Gastroesophageal sphincter (tissue), 4 donors: Measurements from ENCODE around the gene PIP4K2B. TPM values are rescaled to one million over a fixed set of nuclear protein-coding genes. Genes with fewer than 3 reads are reported as not detected.

Source experiments
- ATAC-seq: fragments of 150-250 bp; one replicate; pipeline ENCODE4 v1.9.1; 2016; ENCODE audit warnings: mild to moderate bottlenecking, moderate library complexity
- H3K27ac ChIP-seq, 4 donors: fragments of 200-600 bp; sonication (generic) in 3 of 4; 1 replicate in 3 of 4; 2 replicates in 1 of 4; pipeline ENCODE4 v1.5.1; 2016 to 2019
- H3K27me3 ChIP-seq: fragments of 200-600 bp; sonication (generic); one replicate; pipeline ENCODE4 v1.5.1; 2019
- H3K36me3 ChIP-seq, 2 donors: fragments of 200-600 bp; sonication (generic); one replicate each; pipeline ENCODE4 v1.5.1; 2019; ENCODE audit warnings: control low read depth in 1 of 2
- H3K4me1 ChIP-seq, 3 donors: fragments of 200-600 bp; sonication (generic); 1 replicate in 2 of 3; 2 replicates in 1 of 3; pipeline ENCODE4 v1.5.1; 2016 to 2019; ENCODE audit warnings: control low read depth in 2 of 3
- H3K4me3 ChIP-seq, 2 donors: fragments of 200-600 bp; sonication (generic); one replicate each; pipeline ENCODE4 v1.5.1; 2019; ENCODE audit warnings: mild to moderate bottlenecking in 1 of 2, moderate library complexity in 1 of 2
- H3K9me3 ChIP-seq, 3 donors: fragments of 200-600 bp; sonication (generic); one replicate each; pipeline ENCODE4 v1.5.1; 2017 to 2019; ENCODE audit warnings: control low read depth in 2 of 3
- CTCF ChIP-seq, 4 experiments: fragments of 200-600 bp in 2 of 4; fragments of 450-650 bp in 2 of 4; sonication (generic) in 1 of 4; IDR thresholded peaks; one replicate each; pipeline ENCODE4 v1.5.1; 2017 to 2019; ENCODE audit warnings: antibody characterized with exemption in 4 of 4, mild to moderate bottlenecking in 2 of 4, moderate library complexity in 2 of 4
- EP300 ChIP-seq: sonication (generic); formaldehyde crosslinking; IDR thresholded peaks from one replicate; pipeline ENCODE4 v1.6.1; 2017; ENCODE audit warnings: antibody characterized with exemption, mild to moderate bottlenecking
- POLR2A ChIP-seq, 2 donors: fragments of 450-650 bp; IDR thresholded peaks; one replicate each; pipeline ENCODE4 v1.6.1; 2017; ENCODE audit warnings: antibody characterized with exemption in 2 of 2, mild to moderate bottlenecking in 2 of 2, moderate library complexity in 1 of 2
- POLR2AphosphoS5 ChIP-seq: sonication (generic); formaldehyde crosslinking; IDR thresholded peaks from one replicate; pipeline ENCODE4 v1.6.1; 2017; ENCODE audit warnings: antibody characterized with exemption
- WGBS, 2 donors: methylation state at CpG; one replicate each; pipeline ENCODE4 v1.1.5; 2018; ENCODE audit warnings: low coverage in 1 of 2; 5-methylcytosine and 5-hydroxymethylcytosine counted together
- total RNA-seq, 4 donors: library from RNA; depleted of rRNA; stranded (reverse); fragments of >200 nt; gene quantifications; one replicate each; pipeline ENCODE4 v1.1.0, GENCODE V29; 2016

PIP4K2B gene
- total RNA-seq, 4 donors from 2014 or later, result 43.9 to 80.3 (median 62.1) TPM

GRCh38 chr17:38746004-38746848, 53.1 kb downstream of the PIP4K2B start:
- ATAC-seq, result no peak
- no peaks in the 10 kb centered on the region for H3K9me3 ChIP-seq
- H3K36me3 ChIP-seq, result no peaks in the 10 kb centered on the region
- TF ChIP-seq CTCF (IDR thresholded peaks at IDR 0.05) (no peak), POLR2AphosphoS5 (no peak), EP300 (no peak), POLR2A (IDR thresholded peaks at IDR 0.05) (no peak)
- peak overlapping the region in 1 of 2 donors; percentile 92 for H3K4me3 ChIP-seq
- peaks cover 0 to 91% (median 37%) of the 10 kb centered on the region in 3 donors for H3K4me1 ChIP-seq
- peak overlapping the region in 3 of 4 donors; percentile 84 to 95 (median 91) for H3K27ac ChIP-seq
- H3K27me3 ChIP-seq, result no peaks in the 10 kb centered on the region
- 37 to 39% methylated on average over 3 of the region's 8 CpGs for WGBS, 2 donors

GRCh38 chr17:38745545-38745944, 53.8 kb downstream of the PIP4K2B start:
- Histone ChIP-seq H3K4me1 (peaks cover 0 to 91% (median 37%) of the 10 kb centered on the region in 3 donors), H3K27me3 (no peaks in the 10 kb centered on the region), H3K9me3 (no peaks in the 10 kb centered on the region), H3K27ac (peak overlapping the region in 3 of 4 donors; percentile 84 to 95 (median 91)), H3K36me3 (no peaks in the 10 kb centered on the region), H3K4me3 (no peak overlapping the region)
- WGBS, 2 donors, result 31 to 48% methylated on average over 2 to 4 of the region's 4 CpGs
- no peak for ATAC-seq
- no peak for TF ChIP-seq POLR2AphosphoS5
- no peak for TF ChIP-seq CTCF (IDR thresholded peaks at IDR 0.05)
- TF ChIP-seq EP300, result no peak
- no peak for TF ChIP-seq POLR2A (IDR thresholded peaks at IDR 0.05)

GRCh38 chr17:38743556-38744171, 55.7 kb downstream of the PIP4K2B start:
- Histone ChIP-seq H3K9me3 (no peaks in the 10 kb centered on the region), H3K27ac (peak overlapping the region in 3 of 4 donors; percentile 86 to 95 (median 89)), H3K27me3 (no peaks in the 10 kb centered on the region), H3K4me1 (peaks cover 0 to 76% (median 32%) of the 10 kb centered on the region in 3 donors), H3K36me3 (peaks cover 0 to 17% of the 10 kb centered on the region in 2 donors), H3K4me3 (no peak overlapping the region)
- WGBS, 2 donors, result 76 to 80% methylated on average over 1 to 3 of the region's 4 CpGs
- no peak for TF ChIP-seq POLR2A (IDR thresholded peaks at IDR 0.05)
- no peak for TF ChIP-seq EP300
- no peak for TF ChIP-seq CTCF (IDR thresholded peaks at IDR 0.05)
- TF ChIP-seq POLR2AphosphoS5, result no peak
- no peak for ATAC-seq

GRCh38 chr17:38742411-38743308, 56.7 kb downstream of the PIP4K2B start:
- TF ChIP-seq CTCF (IDR thresholded peaks at IDR 0.05), result no peak
- TF ChIP-seq POLR2A (IDR thresholded peaks at IDR 0.05), result no peak
- TF ChIP-seq POLR2AphosphoS5, result peak; percentile 70
- Histone ChIP-seq H3K4me1 (peaks cover 0 to 72% (median 32%) of the 10 kb centered on the region in 3 donors), H3K27ac (peak overlapping the region; percentile 70 to 95 (median 88)), H3K9me3 (no peaks in the 10 kb centered on the region), H3K36me3 (peaks cover 0 to 27% of the 10 kb centered on the region in 2 donors), H3K27me3 (no peaks in the 10 kb centered on the region), H3K4me3 (peak overlapping the region in 1 of 2 donors; percentile 13)
- peak; percentile 81 for ATAC-seq
- 28 to 30% methylated on average over 12 to 15 of the region's 22 CpGs for WGBS, 2 donors
